ENCODE results near the gene SV2C.
"Not testable (repeated sequence)": the region's sequence is repeated elsewhere in the genome, so short reads cannot be mapped to it uniquely, and the experiment has no call there.

SV2C gene

DNA sequence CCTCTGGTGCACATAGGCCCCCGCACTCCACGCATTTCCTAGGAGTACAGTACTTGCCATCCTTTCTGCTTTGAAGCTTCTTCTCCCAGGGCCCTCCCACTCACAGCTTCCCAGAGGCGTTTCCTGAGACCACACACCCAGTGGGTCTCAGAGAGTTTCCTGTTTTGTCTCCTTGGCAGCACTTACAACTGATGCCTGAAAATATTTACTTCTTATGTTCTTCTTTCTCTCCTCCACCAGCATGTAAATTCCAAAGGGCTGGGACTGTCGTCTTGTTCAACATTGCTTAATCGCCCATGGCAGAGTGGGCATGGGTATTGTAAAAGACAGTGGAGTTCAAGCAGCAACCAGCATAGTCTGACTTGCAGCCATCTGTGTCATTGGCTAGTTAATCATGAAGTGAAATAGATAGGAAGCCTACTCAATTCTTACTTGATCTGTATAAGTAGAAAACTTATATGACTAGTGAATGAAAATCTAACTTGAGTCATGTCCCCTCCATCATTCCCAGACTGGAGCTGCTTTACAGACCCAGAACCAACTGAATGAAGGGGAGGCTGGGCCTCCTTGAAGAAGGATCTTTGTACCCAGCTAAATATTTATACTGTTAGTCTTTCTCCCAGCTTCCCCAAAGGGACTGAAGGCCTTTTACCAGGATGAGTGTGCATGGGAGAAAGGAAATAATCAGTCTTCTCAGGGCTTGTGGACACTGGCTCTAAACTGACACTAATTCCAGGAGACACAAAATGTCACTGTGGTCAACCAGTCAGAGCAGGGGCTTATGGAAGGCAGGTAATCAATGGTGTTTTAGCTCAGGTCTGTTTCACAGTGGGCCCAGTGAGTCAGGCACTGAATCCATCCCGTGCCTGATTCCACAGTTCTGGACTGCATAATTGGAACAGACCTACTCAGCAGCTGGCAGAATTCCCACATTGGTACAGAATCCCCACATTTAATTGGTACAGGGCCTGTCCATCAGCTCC is 116.4 kb downstream of the SV2C start:
- DNase-seq, result no peak

- no peak for DNase-seq
Observed at GRCh38 chr5:76202182-76202581, 119.0 kb downstream of the SV2C start.

DNA sequence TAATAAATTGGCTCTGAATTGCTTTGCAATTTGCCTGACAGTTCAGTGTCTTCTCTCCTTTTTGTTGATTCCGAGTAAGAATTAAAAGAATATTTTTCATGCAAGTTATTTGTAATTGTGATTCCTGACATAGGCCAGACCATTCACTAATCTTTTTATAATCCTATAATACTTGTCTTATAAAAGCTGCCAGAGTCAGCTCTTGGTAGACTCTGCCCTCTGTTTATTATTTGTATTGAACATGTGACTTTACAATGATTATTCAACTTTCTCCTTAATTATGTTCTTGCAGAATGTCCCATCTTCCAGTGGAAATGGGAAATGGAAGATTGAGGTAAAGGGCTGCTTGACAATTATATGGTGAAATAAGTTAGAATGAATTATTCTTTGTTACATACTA is 121.0 kb downstream of the SV2C start:
- no peak for DNase-seq

DNA sequence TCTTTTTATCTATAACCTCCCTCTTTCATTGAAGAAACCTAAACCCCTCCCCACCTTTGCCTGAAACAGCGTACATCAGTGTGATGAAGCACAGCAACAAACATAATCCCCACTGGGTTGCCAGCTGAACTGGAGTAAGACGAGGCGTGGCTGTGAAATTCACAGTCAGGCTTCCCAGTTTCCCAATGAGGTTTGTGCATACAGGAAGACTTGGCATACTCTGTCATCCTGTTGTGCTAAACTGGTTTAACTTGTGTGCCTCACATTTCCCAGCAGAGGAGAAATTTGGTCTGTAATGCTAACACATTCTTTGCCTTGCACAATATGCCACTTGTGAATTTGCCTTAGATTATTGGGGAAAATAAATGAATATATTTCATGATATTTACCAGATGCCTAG is 121.5 kb downstream of the SV2C start:
- no peak for DNase-seq

DNA sequence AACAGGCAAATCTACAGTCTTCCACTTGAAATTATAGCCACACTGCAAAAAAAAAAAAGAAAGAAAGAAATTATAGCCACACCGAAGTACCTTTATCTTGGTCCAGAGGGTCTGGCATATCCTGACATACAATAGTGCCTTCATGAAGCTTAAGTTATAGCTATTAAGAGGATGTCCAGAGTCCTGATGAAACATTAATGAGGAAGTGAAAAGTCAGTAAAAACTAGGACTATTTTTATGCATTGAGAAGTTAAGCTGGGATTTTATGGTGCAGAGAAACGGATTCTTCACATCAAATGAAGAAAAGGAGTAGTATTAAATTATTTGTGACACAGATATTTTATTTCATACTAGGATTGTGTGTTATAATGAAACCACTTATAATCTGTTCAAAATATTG is 123.9 kb downstream of the SV2C start:
- DNase-seq, result no peak

- no peak for DNase-seq
Observed at GRCh38 chr5:76209297-76209696, 126.1 kb downstream of the SV2C start.

GRCh38 chr5:76210946-76211345 is 127.8 kb downstream of the SV2C start:
- no peak for DNase-seq

GRCh38 chr5:76213858-76214257 is 130.7 kb downstream of the SV2C start:
- DNase-seq, result no peak

- DNase-seq, result no peak
Observed at GRCh38 chr5:76216748-76217147, 133.6 kb downstream of the SV2C start.

DNA sequence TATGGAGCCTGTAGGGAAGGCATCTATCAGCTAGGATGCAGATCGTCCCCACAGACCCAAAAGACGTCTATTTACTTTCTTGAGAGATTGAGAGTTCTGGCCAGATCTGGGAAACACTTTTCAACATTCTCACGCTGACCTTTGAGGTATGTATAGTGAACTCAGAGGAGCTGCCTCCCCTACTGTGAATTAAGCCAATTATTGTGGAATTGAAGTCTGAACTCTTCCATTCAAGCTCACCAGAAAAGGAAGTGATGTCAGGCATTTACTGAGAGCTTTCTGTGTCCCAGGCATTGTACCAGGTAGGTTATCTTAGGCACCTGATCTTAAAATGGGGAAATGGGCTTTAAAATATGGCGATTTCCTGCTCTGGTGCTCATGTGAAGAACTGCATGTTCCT is 136.5 kb downstream of the SV2C start:
- DNase-seq, result no peak

GRCh38 chr5:76221311-76221710 is 138.1 kb downstream of the SV2C start:
- no peak for DNase-seq

GRCh38 chr5:76222318-76222717 is 139.1 kb downstream of the SV2C start:
- DNase-seq, result no peak

GRCh38 chr5:76223696-76224095 is 140.5 kb downstream of the SV2C start:
- no peak for DNase-seq

DNA sequence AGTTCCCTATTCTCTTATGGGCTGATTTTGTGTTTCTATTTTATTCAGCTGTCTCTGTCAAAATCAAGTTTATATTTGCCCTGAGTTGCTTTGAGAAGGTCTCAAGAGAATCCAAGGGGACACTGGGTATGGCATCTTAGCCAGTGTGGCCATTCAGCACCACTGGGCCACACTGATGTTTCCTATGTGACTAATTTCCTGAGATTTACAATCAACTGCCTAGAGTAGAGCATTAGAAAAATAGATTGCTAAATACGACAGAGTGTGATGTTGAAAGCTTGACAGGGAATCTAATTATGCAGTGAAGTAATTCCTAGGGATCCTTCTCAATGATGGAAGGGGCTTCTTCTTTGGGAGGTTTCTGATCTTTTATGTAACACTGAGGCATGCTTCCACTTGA is 141.7 kb downstream of the SV2C start:
- DNase-seq, result no peak

DNA sequence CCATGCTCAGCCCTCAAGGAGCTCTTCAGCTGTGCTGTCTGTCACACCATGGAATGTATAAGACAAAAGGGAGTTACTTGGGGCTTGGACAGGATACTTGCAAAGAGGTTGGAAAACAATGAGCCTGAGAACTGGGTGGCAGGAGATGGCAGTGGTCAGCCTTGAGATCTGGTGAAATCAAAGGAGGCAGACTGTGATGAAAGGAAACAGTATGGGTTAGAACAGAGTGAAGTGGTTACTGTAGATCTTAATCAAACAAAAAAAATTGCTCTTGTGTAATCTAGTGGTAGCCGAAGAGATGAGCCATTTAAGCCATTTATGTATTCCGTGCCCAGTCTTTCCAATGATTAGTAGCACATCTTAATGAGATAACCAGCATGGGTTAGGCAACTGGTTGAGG is 142.2 kb downstream of the SV2C start:
- no peak for DNase-seq

DNA sequence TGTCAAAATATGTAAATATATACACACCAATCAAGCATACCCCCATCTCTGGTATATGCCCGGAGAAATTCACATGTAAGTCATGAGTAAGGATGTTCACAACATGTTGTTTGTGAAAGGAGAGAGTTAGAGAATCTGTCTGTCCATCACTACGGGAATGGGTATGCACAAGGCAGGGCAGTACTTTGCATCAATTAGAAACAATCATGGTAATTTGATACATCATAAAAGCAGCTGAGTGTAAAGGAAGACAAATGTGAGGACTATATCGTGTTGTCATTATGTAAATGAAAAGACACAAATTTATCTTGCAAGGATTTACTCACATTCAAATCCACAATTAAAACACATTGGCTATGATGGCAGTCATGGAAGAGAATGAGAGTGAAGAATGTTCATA is 146.7 kb downstream of the SV2C start:
- no peak for DNase-seq

GRCh38 chr5:76230711-76231285 is 147.6 kb downstream of the SV2C start:
- DNase-seq, result no peak

GRCh38 chr5:76234665-76235064 is 151.5 kb downstream of the SV2C start:
- no peak for DNase-seq

DNA sequence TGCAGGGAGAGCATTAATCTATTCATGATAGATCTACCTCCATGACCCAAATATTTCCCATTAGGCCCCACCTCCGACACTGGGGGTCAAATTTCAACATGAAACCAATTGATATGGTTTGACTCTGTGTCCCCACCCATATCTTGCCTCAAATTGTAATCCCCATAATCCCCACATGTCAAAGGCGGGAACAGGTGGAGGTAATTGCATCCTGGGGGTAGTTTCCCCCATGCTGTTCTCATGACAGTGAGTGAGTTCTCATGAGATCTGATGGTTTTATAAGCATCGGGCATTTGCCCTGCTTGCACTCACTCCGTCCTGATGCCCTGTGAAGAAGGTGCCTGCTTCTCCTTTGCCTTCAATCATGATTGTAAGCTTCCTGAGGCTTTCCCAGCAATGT is 153.5 kb downstream of the SV2C start:
- no peak for DNase-seq

- DNase-seq, result no peak
Observed at GRCh38 chr5:76240336-76240735, 157.2 kb downstream of the SV2C start.

- DNase-seq, result not testable (repeated sequence)
Observed at GRCh38 chr5:76242155-76242554, 159.0 kb downstream of the SV2C start.

DNA sequence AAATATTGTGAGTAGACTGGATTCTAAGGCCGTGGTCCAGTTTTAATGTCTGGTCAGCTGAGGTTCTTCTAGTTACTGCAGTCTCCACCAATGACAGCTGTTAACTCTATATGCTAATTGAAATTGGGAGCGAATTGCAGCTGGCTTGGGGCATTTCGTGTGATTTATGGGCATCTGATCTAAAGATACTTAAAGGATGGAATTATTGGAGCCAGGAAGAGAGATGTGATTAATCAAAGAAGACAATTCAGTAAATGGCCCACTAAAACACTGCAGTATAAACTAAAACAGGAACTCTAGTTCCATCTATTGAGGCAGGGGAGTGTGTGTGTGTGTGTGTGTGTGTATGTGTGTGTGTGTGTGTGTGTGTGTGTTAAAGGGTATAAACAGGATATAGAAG is 162.4 kb downstream of the SV2C start:
- no peak for DNase-seq

- DNase-seq, result peak in 1 of 56 donors; percentile 10
Observed at GRCh38 chr5:76249621-76250020, 166.4 kb downstream of the SV2C start.
